ENCODE results near the gene C3orf52.
A peak's percentile ranks its signal among the peaks of the same experiment; 100 is the strongest.

C3orf52 gene

GRCh38 chr3:112111785-112112402 is 25.7 kb downstream of the C3orf52 start:
- DNase-seq (ENCODE audit: low read depth, low spot score) = peak; percentile 68
- no peaks in the 10 kb centered on the region for H3K27me3 ChIP-seq (ENCODE audit: insufficient read depth, insufficient read length)
- H3K9ac ChIP-seq (ENCODE audit: insufficient read length, low read depth) = no peak overlapping the region
- TF ChIP-seq YY1 (IDR thresholded peaks at IDR 0.05; ENCODE audit: insufficient read depth, insufficient read length) (no peak), ZNF274 (IDR thresholded peaks at IDR 0.05; ENCODE audit: low read depth, low read length) (no peak), SUZ12 (IDR thresholded peaks at IDR 0.05; ENCODE audit: extremely low read depth, insufficient read depth, insufficient read length) (no peak)
- H3K36me3 ChIP-seq (ENCODE audit: insufficient read depth, insufficient read length, low read length) = peaks cover 63% of the 10 kb centered on the region
- H3K4me1 ChIP-seq (ENCODE audit: insufficient read depth, insufficient read length) = no peaks in the 10 kb centered on the region
- no peak overlapping the region for H3K4me3 ChIP-seq (ENCODE audit: insufficient read length, low read depth)
- no peaks in the 10 kb centered on the region for H3K9me3 ChIP-seq (ENCODE audit: insufficient read depth, low read length)

- no peaks in the 10 kb centered on the region for H3K27me3 ChIP-seq (ENCODE audit: insufficient read depth, insufficient read length)
- no peak for TF ChIP-seq YY1 (IDR thresholded peaks at IDR 0.05; ENCODE audit: insufficient read depth, insufficient read length)
- TF ChIP-seq SUZ12 (IDR thresholded peaks at IDR 0.05; ENCODE audit: extremely low read depth, insufficient read depth, insufficient read length) = no peak
- no peak for TF ChIP-seq ZNF274 (IDR thresholded peaks at IDR 0.05; ENCODE audit: low read depth, low read length)
- H3K9me3 ChIP-seq (ENCODE audit: insufficient read depth, low read length) = no peaks in the 10 kb centered on the region
- H3K36me3 ChIP-seq (ENCODE audit: insufficient read depth, insufficient read length, low read length) = peaks cover 79% of the 10 kb centered on the region
- H3K4me3 ChIP-seq (ENCODE audit: insufficient read length, low read depth) = no peak overlapping the region
- DNase-seq (ENCODE audit: low read depth, low spot score) = no peak
- H3K4me1 ChIP-seq (ENCODE audit: insufficient read depth, insufficient read length) = no peaks in the 10 kb centered on the region
- no peak overlapping the region for H3K9ac ChIP-seq (ENCODE audit: insufficient read length, low read depth)
Observed at GRCh38 chr3:112114576-112115160, 28.5 kb downstream of the C3orf52 start.

GRCh38 chr3:112115161-112115739 is 29.1 kb downstream of the C3orf52 start:
- Histone ChIP-seq H3K4me1 (ENCODE audit: insufficient read depth, insufficient read length) (no peaks in the 10 kb centered on the region), H3K9me3 (ENCODE audit: insufficient read depth, low read length) (no peaks in the 10 kb centered on the region), H3K27me3 (ENCODE audit: insufficient read depth, insufficient read length) (no peaks in the 10 kb centered on the region), H3K36me3 (ENCODE audit: insufficient read depth, insufficient read length, low read length) (peaks cover 82% of the 10 kb centered on the region), H3K4me3 (ENCODE audit: insufficient read length, low read depth) (no peak overlapping the region), H3K9ac (ENCODE audit: insufficient read length, low read depth) (no peak overlapping the region)
- DNase-seq (ENCODE audit: low read depth, low spot score) = no peak
- TF ChIP-seq SUZ12 (IDR thresholded peaks at IDR 0.05; ENCODE audit: extremely low read depth, insufficient read depth, insufficient read length) (no peak), YY1 (IDR thresholded peaks at IDR 0.05; ENCODE audit: insufficient read depth, insufficient read length) (no peak), ZNF274 (IDR thresholded peaks at IDR 0.05; ENCODE audit: low read depth, low read length) (no peak)

- TF ChIP-seq ZNF274 (IDR thresholded peaks at IDR 0.05; ENCODE audit: low read depth, low read length) = no peak
- TF ChIP-seq SUZ12 (IDR thresholded peaks at IDR 0.05; ENCODE audit: extremely low read depth, insufficient read depth, insufficient read length) = no peak
- TF ChIP-seq YY1 (IDR thresholded peaks at IDR 0.05; ENCODE audit: insufficient read depth, insufficient read length) = no peak
- H3K9ac ChIP-seq (ENCODE audit: insufficient read length, low read depth) = no peak overlapping the region
- H3K9me3 ChIP-seq (ENCODE audit: insufficient read depth, low read length) = no peaks in the 10 kb centered on the region
- H3K4me1 ChIP-seq (ENCODE audit: insufficient read depth, insufficient read length) = no peaks in the 10 kb centered on the region
- no peak overlapping the region for H3K4me3 ChIP-seq (ENCODE audit: insufficient read length, low read depth)
- no peaks in the 10 kb centered on the region for H3K27me3 ChIP-seq (ENCODE audit: insufficient read depth, insufficient read length)
- DNase-seq (ENCODE audit: low read depth, low spot score) = no peak
- H3K36me3 ChIP-seq (ENCODE audit: insufficient read depth, insufficient read length, low read length) = peaks cover 84% of the 10 kb centered on the region
Observed at GRCh38 chr3:112115806-112116383, 29.7 kb downstream of the C3orf52 start.

DNA sequence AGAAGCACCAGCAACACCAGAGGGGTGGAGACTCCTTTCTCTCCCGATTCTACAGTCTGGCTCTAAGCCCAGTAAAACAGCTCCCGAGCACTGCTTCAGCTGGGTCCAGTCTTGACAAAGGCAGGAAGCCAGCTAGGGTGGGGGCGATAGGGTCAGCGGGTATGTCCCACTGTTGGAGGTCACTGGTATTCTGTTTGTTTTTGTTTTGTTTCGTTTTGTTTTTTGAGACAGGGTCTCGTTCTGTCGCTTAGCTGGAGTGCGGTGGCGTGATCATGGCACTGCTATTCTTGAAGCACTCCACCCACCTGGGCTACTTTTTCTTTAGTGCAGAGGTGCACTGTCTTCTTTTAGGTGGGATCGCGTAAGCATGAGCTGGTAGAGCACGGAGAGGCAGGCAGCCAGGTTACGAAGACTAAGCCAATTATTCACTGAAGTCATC is 30.6 kb downstream of the C3orf52 start:
- Histone ChIP-seq H3K4me3 (ENCODE audit: insufficient read length, low read depth) (no peak overlapping the region), H3K9ac (ENCODE audit: insufficient read length, low read depth) (no peak overlapping the region), H3K27me3 (ENCODE audit: insufficient read depth, insufficient read length) (no peaks in the 10 kb centered on the region), H3K4me1 (ENCODE audit: insufficient read depth, insufficient read length) (no peaks in the 10 kb centered on the region), H3K36me3 (ENCODE audit: insufficient read depth, insufficient read length, low read length) (peaks cover 83% of the 10 kb centered on the region), H3K9me3 (ENCODE audit: insufficient read depth, low read length) (no peaks in the 10 kb centered on the region)
- TF ChIP-seq SUZ12 (IDR thresholded peaks at IDR 0.05; ENCODE audit: extremely low read depth, insufficient read depth, insufficient read length) (no peak), ZNF274 (IDR thresholded peaks at IDR 0.05; ENCODE audit: low read depth, low read length) (no peak), YY1 (IDR thresholded peaks at IDR 0.05; ENCODE audit: insufficient read depth, insufficient read length) (no peak)
- no peak for DNase-seq (ENCODE audit: low read depth, low spot score)

DNA sequence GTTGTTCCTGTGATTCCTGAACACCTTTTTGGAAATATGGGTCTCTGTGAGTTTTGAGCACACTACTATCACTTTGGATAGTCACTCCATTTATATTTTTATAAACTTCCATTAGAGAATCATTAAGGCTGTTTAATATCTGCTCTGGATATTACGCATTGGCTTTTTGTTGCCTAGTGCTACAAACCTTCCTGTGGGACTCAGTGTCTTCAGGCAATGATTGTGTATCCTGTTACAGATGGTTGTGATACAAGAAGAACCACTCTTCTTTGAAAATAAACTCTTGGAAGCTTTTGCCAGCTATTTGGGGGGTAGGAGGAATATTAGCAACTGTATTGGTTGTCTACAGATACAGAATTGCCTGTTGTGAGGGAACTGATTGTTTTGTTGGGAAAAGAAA is 31.2 kb downstream of the C3orf52 start:
- Histone ChIP-seq H3K4me3 (ENCODE audit: insufficient read length, low read depth) (no peak overlapping the region), H3K4me1 (ENCODE audit: insufficient read depth, insufficient read length) (no peaks in the 10 kb centered on the region), H3K9ac (ENCODE audit: insufficient read length, low read depth) (no peak overlapping the region), H3K9me3 (ENCODE audit: insufficient read depth, low read length) (no peaks in the 10 kb centered on the region), H3K36me3 (ENCODE audit: insufficient read depth, insufficient read length, low read length) (peaks cover 82% of the 10 kb centered on the region), H3K27me3 (ENCODE audit: insufficient read depth, insufficient read length) (no peaks in the 10 kb centered on the region)
- TF ChIP-seq SUZ12 (IDR thresholded peaks at IDR 0.05; ENCODE audit: extremely low read depth, insufficient read depth, insufficient read length) = no peak
- TF ChIP-seq YY1 (IDR thresholded peaks at IDR 0.05; ENCODE audit: insufficient read depth, insufficient read length) = no peak
- no peak for TF ChIP-seq ZNF274 (IDR thresholded peaks at IDR 0.05; ENCODE audit: low read depth, low read length)
- no peak for DNase-seq (ENCODE audit: low read depth, low spot score)
